Naive thymus-derived CD4-positive, alpha-beta T cell (primary cell): Measurements from ENCODE around the gene ZNF195. TPM values are rescaled to one million over a fixed set of nuclear protein-coding genes. Genes with fewer than 3 reads are reported as not detected.
"Not testable (repeated sequence)": the region's sequence is repeated elsewhere in the genome, so short reads cannot be mapped to it uniquely, and the experiment has no call there.

Source experiments
- ATAC-seq: fragments of 150-1000 bp; cut with Tn5 transposase; 2 replicates; pipeline ENCODE4 v1.10.0; 2021; ENCODE audit warnings: mild to moderate bottlenecking, moderate library complexity
- CTCF ChIA-PET: fragments of 350-600 bp; sonication (Branson Sonifier 250); formaldehyde crosslinking; loops from one replicate; lab custom pipeline; 2021; ENCODE audit warnings: antibody characterized with exemption; lab: Charles Lee
- POLR2A ChIA-PET: fragments of 350-600 bp; sonication (Branson Sonifier 250); formaldehyde crosslinking; loops from one replicate; lab custom pipeline; 2021; ENCODE audit warnings: antibody characterized with exemption, inconsistent platforms; lab: Charles Lee
- DNase-seq, 9 donors: peaks; one replicate each; pipeline versions ENCODE4 v3.0.0 to v3.0.0-alpha.2; 2020 to 2022; ENCODE audit warnings: mixed read lengths in 1 of 9
- H3K27ac ChIP-seq: one replicate; pipeline ENCODE4 v1.7.0; 2013; ENCODE audit warnings: mild to moderate bottlenecking, low read depth, low read length, moderate library complexity
- H3K27me3 ChIP-seq, 2 donors: one replicate each; pipeline ENCODE4 v1.7.0; 2013; ENCODE audit warnings: low read length in 2 of 2, mild to moderate bottlenecking in 2 of 2, moderate library complexity in 2 of 2; ENCODE audit not compliant: control insufficient read depth in 2 of 2, insufficient read depth in 2 of 2
- H3K36me3 ChIP-seq, 3 experiments: 1 replicate in 2 of 3; 2 replicates in 1 of 3; pipeline ENCODE4 v1.7.0; 2013; ENCODE audit warnings: low read length in 3 of 3, mild to moderate bottlenecking in 3 of 3, moderate library complexity in 1 of 3; ENCODE audit not compliant: insufficient read depth in 3 of 3, control insufficient read depth in 2 of 3
- H3K4me1 ChIP-seq, 2 donors: one replicate each; pipeline ENCODE4 v1.7.0; 2013; ENCODE audit warnings: low read length in 2 of 2, mild to moderate bottlenecking in 2 of 2, moderate library complexity in 1 of 2; ENCODE audit not compliant: control insufficient read depth in 2 of 2, insufficient read depth in 2 of 2
- H3K4me3 ChIP-seq: 2 replicates; pipeline ENCODE4 v1.7.0; 2013; ENCODE audit warnings: mild to moderate bottlenecking, low read length
- H3K9me3 ChIP-seq, 3 experiments: 1 replicate in 2 of 3; 2 replicates in 1 of 3; pipeline ENCODE4 v1.7.0; 2013; ENCODE audit warnings: low read length in 3 of 3; ENCODE audit not compliant: control insufficient read depth in 2 of 3
- H3K27ac Mint-ChIP-seq, 9 donors: one replicate each; pipeline ENCODE4 v1.8.0; 2020 to 2022; ENCODE audit warnings: mixed read lengths in 9 of 9, mild to moderate bottlenecking in 8 of 9, moderate library complexity in 5 of 9, inconsistent platforms in 2 of 9
- H3K27me3 Mint-ChIP-seq, 5 donors: one replicate each; pipeline ENCODE4 v1.8.0; 2021 to 2022; ENCODE audit warnings: mixed read lengths in 5 of 5, mild to moderate bottlenecking in 1 of 5
- H3K36me3 Mint-ChIP-seq, 5 donors: one replicate each; pipeline ENCODE4 v1.8.0; 2020 to 2022; ENCODE audit warnings: mixed read lengths in 5 of 5, mild to moderate bottlenecking in 3 of 5, inconsistent platforms in 1 of 5
- H3K4me1 Mint-ChIP-seq, 7 donors: one replicate each; pipeline ENCODE4 v1.8.0; 2020 to 2022; ENCODE audit warnings: mixed read lengths in 7 of 7, mild to moderate bottlenecking in 3 of 7, inconsistent platforms in 1 of 7
- H3K4me3 Mint-ChIP-seq, 10 donors: one replicate each; pipeline ENCODE4 v1.8.0; 2020 to 2022; ENCODE audit warnings: mild to moderate bottlenecking in 10 of 10, mixed read lengths in 10 of 10, moderate library complexity in 6 of 10, inconsistent platforms in 2 of 10
- H3K9me3 Mint-ChIP-seq, 11 donors: one replicate each; pipeline ENCODE4 v1.8.0; 2020 to 2022; ENCODE audit warnings: mixed read lengths in 11 of 11, mild to moderate bottlenecking in 4 of 11, inconsistent platforms in 1 of 11, moderate library complexity in 1 of 11
- intact Hi-C, 2 donors: fragments of 100-400 bp; cut with micrococcal nuclease; formaldehyde crosslinking; loops; one replicate each; pipeline ENCODE4 v1.15.1; 2023
- polyA plus RNA-seq, 2 donors: library from polyadenylated mRNA; unstranded; fragments of 300-500 nt; fragmentation: Illumina TruSeq; gene quantifications; one replicate each; pipeline ENCODE4 v1.2.3, GENCODE V29; 2021
- total RNA-seq, 6 experiments: library from RNA in 5 of 6; stranded (reverse) in 5 of 6; gene quantifications; 1 replicate in 5 of 6; 2 replicates in 1 of 6; pipeline ENCODE4 v1.2.3 and lab custom pipeline; 2021 to 2026

The ZNF195 gene
- total and polyA plus RNA-seq, 7 experiments from 2014 or later, result 18.4 to 39.0 (median 29.9) TPM

DNA sequence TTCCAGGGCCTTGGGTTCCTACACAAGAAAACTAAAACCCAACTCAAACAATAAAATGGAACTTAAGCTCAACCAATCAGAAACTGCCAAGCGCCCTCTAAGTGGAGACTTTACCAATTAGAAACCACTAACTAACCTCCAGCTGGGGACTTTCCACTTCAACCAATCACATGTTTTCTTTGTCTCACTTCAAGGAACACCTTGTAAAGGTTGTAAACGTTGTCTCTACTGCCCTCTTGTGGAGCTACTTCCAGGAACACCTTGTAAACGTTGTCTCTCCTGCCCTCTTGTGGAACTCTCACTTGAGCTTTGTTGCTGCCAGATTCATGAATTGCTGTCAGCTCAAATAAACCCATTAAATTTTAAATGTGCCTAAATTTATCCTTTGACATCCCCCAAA, 54.2 kb downstream of the ZNF195 start:
- CTCF ChIA-PET, H3K27ac Mint-ChIP-seq, intact Hi-C loops, H3K36me3 Mint-ChIP-seq, H3K4me1 ChIP-seq, H3K4me3 ChIP-seq, H3K9me3 Mint-ChIP-seq, H3K4me3 Mint-ChIP-seq, H3K27me3 Mint-ChIP-seq, H3K36me3 ChIP-seq, POLR2A ChIA-PET, H3K27me3 ChIP-seq, DNase-seq, H3K27ac ChIP-seq, H3K4me1 Mint-ChIP-seq, H3K9me3 ChIP-seq: not testable (repeated sequence)
- ATAC-seq, result peak; percentile 88

Other genes starting within 250 kb of the ZNF195 start
- gene OSBPL5, start 213.8 kb downstream of the ZNF195 start, total RNA-seq, result 10 to 100 TPM in 2 of 5 experiments, 1 to 10 TPM in 3; 3.7 to 76.7 (median 6.5) TPM
- 1 to 10 TPM in 1 of 2 donors, under 1 TPM in 1; 0.51 to 2.7 TPM for gene OSBPL5, start 213.8 kb downstream of the ZNF195 start, polyA plus RNA-seq
- gene MRGPRG, start 160.3 kb downstream of the ZNF195 start, total RNA-seq, result not detected
- gene MRGPRG, start 160.3 kb downstream of the ZNF195 start, polyA plus RNA-seq, result not detected
- gene MRGPRE, start 146.7 kb downstream of the ZNF195 start, total RNA-seq, result not detected
- not detected for gene MRGPRE, start 146.7 kb downstream of the ZNF195 start, polyA plus RNA-seq